Transverse colon (tissue), 4 donors: Measurements from ENCODE around the gene HPCAL1. TPM values are rescaled to one million over a fixed set of nuclear protein-coding genes. Genes with fewer than 3 reads are reported as not detected.

Experiments used
- DNase-seq: peaks from one replicate; pipeline ENCODE4 v3.0.0-alpha.2; 2019
- H3K27ac ChIP-seq, 4 donors: fragments of 200-600 bp; sonication (generic); 2 replicates each; pipeline ENCODE4 v1.5.1; 2016 to 2018; ENCODE audit warnings: inconsistent platforms in 4 of 4
- H3K27me3 ChIP-seq: fragments of 200-600 bp; sonication (generic); 2 replicates; pipeline ENCODE4 v1.5.1; 2017; ENCODE audit warnings: inconsistent platforms
- H3K36me3 ChIP-seq, 4 donors: fragments of 200-600 bp; sonication (generic); 2 replicates each; pipeline ENCODE4 v1.5.1; 2017 to 2019; ENCODE audit warnings: inconsistent platforms in 4 of 4
- H3K4me1 ChIP-seq, 4 donors: fragments of 200-600 bp; sonication (generic); 2 replicates each; pipeline ENCODE4 v1.5.1; 2017 to 2020; ENCODE audit warnings: inconsistent platforms in 4 of 4
- H3K4me3 ChIP-seq, 4 donors: fragments of 200-600 bp; sonication (generic); 1 replicate in 1 of 4; 2 replicates in 3 of 4; pipeline versions ENCODE4 v1.5.1 to v1.6.1; 2017 to 2019; ENCODE audit warnings: inconsistent platforms in 4 of 4
- H3K9me3 ChIP-seq, 2 donors: fragments of 200-600 bp; sonication (generic); 2 replicates each; pipeline ENCODE4 v1.5.1; 2017 to 2019; ENCODE audit warnings: inconsistent platforms in 2 of 2
- EP300 ChIP-seq: sonication (generic); formaldehyde crosslinking; IDR thresholded peaks from one replicate; pipeline ENCODE4 v1.6.1; 2017; ENCODE audit warnings: antibody characterized with exemption, low read depth
- POLR2A ChIP-seq: fragments of 450-650 bp; IDR thresholded peaks from one replicate; pipeline ENCODE4 v1.6.1; 2016; ENCODE audit warnings: antibody characterized with exemption, mild to moderate bottlenecking, moderate library complexity
- POLR2AphosphoS5 ChIP-seq, 3 donors: sonication (generic); formaldehyde crosslinking; IDR thresholded peaks; one replicate each; pipeline ENCODE4 v1.6.1; 2016; ENCODE audit warnings: antibody characterized with exemption in 3 of 3
- WGBS, 2 donors: methylation state at CpG; one replicate each; pipeline ENCODE4 v1.1.5; 2018; ENCODE audit warnings: low coverage in 1 of 2; 5-methylcytosine and 5-hydroxymethylcytosine counted together
- in situ Hi-C, 4 donors: fragments of 200-750 bp; cut with MboI; loops; one replicate each; pipeline versions ENCODE4 v1.15.0 to v1.15.1; 2017; ENCODE audit warnings: low sequenced_read_pairs in 3 of 4, low pct_ligation_motif_present in 1 of 4, low pct_unique_long_range_greater_than_20kb in 1 of 4
- intact Hi-C: fragments of 100-400 bp; cut with DNase I; formaldehyde crosslinking; loops from one replicate; pipeline ENCODE4 v1.15.1; 2023; ENCODE audit warnings: low total_unique reads
- small RNA-seq, 4 donors: library from RNA; depleted of rRNA; stranded (forward); fragments of <200 nt; gene quantifications; one replicate each; pipeline ENCODE3, GENCODE V24; 2016
- total RNA-seq, 4 donors: library from RNA; depleted of rRNA; stranded (reverse); fragments of >200 nt; gene quantifications; one replicate each; pipeline ENCODE4 v1.1.0, GENCODE V29; 2016
- TF ChIP-seq, protein P1 (sequence below), 5 experiments: fragments of 200-600 bp in 3 of 5; fragments of 450-650 bp in 2 of 5; sonication (generic) in 3 of 5; IDR thresholded peaks; 1 replicate in 2 of 5; 2 replicates in 3 of 5; pipeline ENCODE4 v1.5.1; 2016 to 2017; ENCODE audit warnings: antibody characterized with exemption in 5 of 5, inconsistent platforms in 3 of 5, mild to moderate bottlenecking in 2 of 5, moderate library complexity in 1 of 5

Gene HPCAL1
- total RNA-seq, 4 donors from 2014 or later = 88.9 to 221 (median 129) TPM

DNA sequence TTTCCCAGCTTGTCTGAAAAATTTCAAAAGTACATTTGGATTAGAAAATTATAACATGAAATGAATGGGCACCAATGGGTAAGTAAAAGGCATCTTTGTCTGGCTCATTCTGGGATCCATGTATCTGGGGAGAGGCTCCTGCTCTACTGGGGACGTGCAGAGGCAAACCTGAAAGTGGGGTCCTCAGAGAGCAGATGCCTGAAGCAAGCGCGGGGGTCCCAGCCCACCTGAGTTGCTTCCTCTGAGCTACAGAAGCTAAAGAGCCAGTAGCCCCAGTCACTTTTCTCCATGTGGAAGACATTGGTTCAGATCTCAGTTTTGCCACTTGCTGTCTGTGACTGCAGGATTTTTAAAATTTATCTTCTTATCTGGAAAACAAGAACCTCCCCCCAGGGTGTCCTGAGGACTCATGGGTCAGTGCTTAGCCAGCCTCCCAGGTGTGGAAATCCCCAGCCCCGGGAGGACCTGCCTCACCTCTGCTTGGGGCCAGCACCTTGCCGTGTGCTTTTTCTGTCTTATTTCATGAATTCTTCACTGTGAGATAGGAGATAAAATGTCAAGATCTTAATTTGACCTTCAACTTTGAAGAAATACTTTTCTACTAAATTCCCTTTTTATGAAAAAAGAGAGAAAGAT is 170.5 kb downstream of the HPCAL1 start:
- in situ Hi-C loops (loop anchor here in 1 of 4 donors (25.0 kb wide), 1 partner anchor 164 kb away; no protein-coding TSS in a partner anchor), intact Hi-C loops (no loop called here)
- Histone ChIP-seq H3K36me3 (no peaks in the 10 kb centered on the region), H3K4me1 (no peaks in the 10 kb centered on the region), H3K27me3 (no peaks in the 10 kb centered on the region), H3K4me3 (no peak overlapping the region), H3K27ac (no peak overlapping the region), H3K9me3 (no peaks in the 10 kb centered on the region)
- 84 to 92% methylated on average over 4 to 5 of the region's 5 CpGs for WGBS, 2 donors
- no peak for TF ChIP-seq EP300
- TF ChIP-seq POLR2A = no peak
- no peak for TF ChIP-seq POLR2AphosphoS5 (IDR thresholded peaks at IDR 0.05)
- TF ChIP-seq, protein P1, sequence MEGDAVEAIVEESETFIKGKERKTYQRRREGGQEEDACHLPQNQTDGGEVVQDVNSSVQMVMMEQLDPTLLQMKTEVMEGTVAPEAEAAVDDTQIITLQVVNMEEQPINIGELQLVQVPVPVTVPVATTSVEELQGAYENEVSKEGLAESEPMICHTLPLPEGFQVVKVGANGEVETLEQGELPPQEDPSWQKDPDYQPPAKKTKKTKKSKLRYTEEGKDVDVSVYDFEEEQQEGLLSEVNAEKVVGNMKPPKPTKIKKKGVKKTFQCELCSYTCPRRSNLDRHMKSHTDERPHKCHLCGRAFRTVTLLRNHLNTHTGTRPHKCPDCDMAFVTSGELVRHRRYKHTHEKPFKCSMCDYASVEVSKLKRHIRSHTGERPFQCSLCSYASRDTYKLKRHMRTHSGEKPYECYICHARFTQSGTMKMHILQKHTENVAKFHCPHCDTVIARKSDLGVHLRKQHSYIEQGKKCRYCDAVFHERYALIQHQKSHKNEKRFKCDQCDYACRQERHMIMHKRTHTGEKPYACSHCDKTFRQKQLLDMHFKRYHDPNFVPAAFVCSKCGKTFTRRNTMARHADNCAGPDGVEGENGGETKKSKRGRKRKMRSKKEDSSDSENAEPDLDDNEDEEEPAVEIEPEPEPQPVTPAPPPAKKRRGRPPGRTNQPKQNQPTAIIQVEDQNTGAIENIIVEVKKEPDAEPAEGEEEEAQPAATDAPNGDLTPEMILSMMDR (IDR thresholded peaks at IDR 0.05) = no peak
- no peak for DNase-seq

DNA sequence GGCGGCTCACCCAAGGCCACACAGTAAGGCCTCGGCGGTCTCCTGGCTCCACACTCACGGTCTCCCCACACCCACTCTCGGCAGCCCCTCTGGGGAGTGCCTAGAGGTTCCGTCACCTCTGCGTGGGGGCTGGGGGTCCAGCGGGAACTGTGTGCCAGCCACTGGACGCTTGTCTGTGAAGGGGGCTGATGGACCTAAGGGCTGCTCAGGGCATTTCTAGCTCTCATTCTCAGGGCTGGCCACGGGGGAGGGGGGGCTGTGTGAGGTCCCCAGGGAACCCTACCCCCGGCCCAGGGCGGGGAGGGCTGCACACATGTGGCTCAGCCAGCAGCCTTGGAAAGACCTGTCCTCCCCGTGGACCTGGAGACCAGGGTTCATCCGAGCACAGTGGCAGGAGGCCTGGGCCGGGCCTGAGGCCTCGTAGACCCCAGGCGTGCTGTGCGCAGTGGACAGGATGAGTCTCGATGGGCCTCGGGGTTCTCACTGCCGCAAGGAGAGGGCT is 172.6 kb downstream of the HPCAL1 start:
- H3K27ac ChIP-seq = no peak overlapping the region
- intact Hi-C loops (no loop called here), in situ Hi-C loops (no loop called here)
- TF ChIP-seq POLR2AphosphoS5 (IDR thresholded peaks at IDR 0.05) (no peak), EP300 (no peak), POLR2A (no peak)
- TF ChIP-seq, protein P1 (IDR thresholded peaks at IDR 0.05) = no peak
- H3K27me3 ChIP-seq = no peaks in the 10 kb centered on the region
- DNase-seq = no peak
- 91% methylated on average over 20 of the region's 21 CpGs; no CpG with 5 or more reads in 1 of the 2 donors for WGBS, 2 donors
- no peaks in the 10 kb centered on the region for H3K9me3 ChIP-seq
- no peaks in the 10 kb centered on the region for H3K36me3 ChIP-seq
- no peaks in the 10 kb centered on the region for H3K4me1 ChIP-seq
- H3K4me3 ChIP-seq = no peak overlapping the region

DNA sequence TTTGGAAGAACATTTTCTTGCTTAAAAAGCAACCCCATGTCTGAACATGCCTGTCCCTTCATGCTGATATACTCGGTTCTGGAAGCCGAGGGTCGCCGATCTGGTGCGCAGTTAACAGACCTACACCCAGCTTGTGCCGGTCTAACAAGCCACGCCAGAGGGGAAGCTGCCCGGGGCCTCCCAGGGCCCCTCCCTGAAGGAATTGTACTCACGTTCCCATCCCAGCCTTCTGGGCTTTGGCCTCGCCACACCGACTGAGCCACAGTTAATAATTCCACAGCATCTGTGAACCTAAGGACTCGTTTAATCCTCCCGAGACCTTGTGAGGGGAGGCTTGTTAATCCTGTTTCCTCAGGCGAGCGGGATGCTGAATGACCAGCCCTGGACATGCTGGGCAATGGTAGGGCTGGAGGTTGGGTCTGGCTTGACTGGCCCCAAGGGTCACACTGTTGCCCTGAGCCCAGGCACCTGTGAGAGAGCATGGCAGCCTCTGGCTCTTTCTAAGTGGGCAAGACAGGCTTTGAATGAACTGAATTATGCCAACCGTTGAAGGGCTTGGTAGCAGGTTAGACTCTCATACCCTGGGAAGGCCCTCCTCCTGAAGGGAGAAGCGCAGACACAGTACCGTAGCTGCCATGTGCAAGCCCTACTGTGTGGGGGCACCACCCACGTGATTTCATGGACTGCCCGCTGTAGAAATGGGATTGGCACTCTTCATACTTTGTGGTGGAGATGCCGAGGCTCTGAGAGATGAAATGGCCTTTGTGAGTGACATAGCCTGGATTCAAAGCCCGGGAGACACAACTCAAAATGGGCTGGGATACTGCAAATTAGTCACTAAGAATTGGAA is 173.3 kb downstream of the HPCAL1 start:
- intact Hi-C loops (no loop called here), in situ Hi-C loops (no loop called here)
- Histone ChIP-seq H3K4me3 (no peak overlapping the region), H3K27ac (no peak overlapping the region), H3K9me3 (no peaks in the 10 kb centered on the region), H3K36me3 (no peaks in the 10 kb centered on the region), H3K27me3 (no peaks in the 10 kb centered on the region), H3K4me1 (no peaks in the 10 kb centered on the region)
- TF ChIP-seq POLR2A (no peak), EP300 (no peak), POLR2AphosphoS5 (IDR thresholded peaks at IDR 0.05) (no peak)
- TF ChIP-seq, protein P1 (IDR thresholded peaks at IDR 0.05) = no peak
- WGBS, 2 donors = 81 to 91% methylated on average over 2 to 22 of the region's 22 CpGs
- DNase-seq = no peak

DNA sequence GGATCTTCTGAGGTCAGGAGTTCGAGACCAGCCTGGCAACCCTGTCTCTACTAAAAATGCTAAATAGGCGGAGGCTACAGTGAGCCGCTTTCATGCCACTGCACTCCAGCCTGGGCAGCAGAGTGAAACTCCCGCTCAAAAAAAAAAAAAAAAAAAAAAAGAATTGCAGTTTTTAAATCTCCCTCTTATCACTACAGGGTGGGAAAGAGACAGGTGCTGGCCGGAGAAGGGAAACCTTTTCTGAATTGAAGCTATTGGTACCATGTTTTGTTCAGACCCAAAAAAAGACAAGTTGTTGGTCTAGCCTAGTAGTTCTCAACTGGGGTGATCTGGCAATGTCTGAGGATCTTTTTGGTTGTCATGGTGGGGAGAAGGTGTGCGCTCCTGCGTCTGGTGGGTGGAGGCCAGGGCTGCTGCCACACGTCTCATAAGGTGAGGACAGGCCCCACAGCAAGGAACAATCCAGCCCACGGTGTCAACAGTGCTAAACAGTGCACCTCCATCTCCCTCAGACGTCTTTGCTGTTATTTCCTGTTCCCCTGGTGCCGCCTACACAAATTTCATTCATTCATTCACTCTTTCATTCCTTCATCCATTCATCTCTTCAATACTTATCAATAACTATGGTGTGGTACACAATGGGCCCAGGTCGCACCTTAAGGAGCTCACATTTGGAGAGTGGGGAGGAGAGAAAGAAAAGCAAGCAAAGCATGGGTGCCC is 174.2 kb downstream of the HPCAL1 start:
- Histone ChIP-seq H3K36me3 (no peaks in the 10 kb centered on the region), H3K9me3 (no peaks in the 10 kb centered on the region), H3K27me3 (no peaks in the 10 kb centered on the region), H3K27ac (no peak overlapping the region), H3K4me3 (no peak overlapping the region), H3K4me1 (no peaks in the 10 kb centered on the region)
- DNase-seq = no peak
- in situ Hi-C loops = no loop called here
- intact Hi-C loops = no loop called here
- WGBS, 2 donors = 86 to 87% methylated on average over 8 to 12 of the region's 12 CpGs
- TF ChIP-seq POLR2AphosphoS5 (IDR thresholded peaks at IDR 0.05) = no peak

Small RNAs within 50 kb of the gene (small RNA-seq; reads per million reads assigned to genes)
- gene RF00432 = 0 reads per million in 4 donors
- 0 reads per million in 4 donors for gene RN7SL66P
- gene SNORA80B = 2.2 to 6.8 (median 2.4) reads per million in 4 donors

Other genes with a start within 250 kb of the HPCAL1 start
- 1 to 10 TPM; 1.1 to 7.4 (median 2.0) TPM for gene CYS1, start 222.5 kb upstream of the HPCAL1 start, total RNA-seq
- 10 to 100 TPM in 1 of 4 donors, 1 to 10 TPM in 2, not detected in 1; 4.0 to 12.9 (median 5.3) TPM for gene RRM2, start 180.2 kb upstream of the HPCAL1 start, total RNA-seq
- gene ODC1, start 145.4 kb downstream of the HPCAL1 start, total RNA-seq = 10 to 100 TPM; 36.2 to 75.2 (median 43.2) TPM